Activated naive CD4-positive, alpha-beta T cell treated with anti-CD3 and anti-CD28 coated beads, Interleukin-2, amount 10 ng/mL, durations not matched to agents 7 days and 5 days (primary cell): ENCODE measurements around the gene USP35.

ENCODE experiments used
- CTCF ChIA-PET: fragments of 350-600 bp; sonication (Branson Sonifier 250); formaldehyde crosslinking; loops from one replicate; lab custom pipeline; 2021; ENCODE audit warnings: antibody characterized with exemption; lab: Charles Lee
- DNase-seq: peaks from one replicate; pipeline ENCODE4 v3.0.0-alpha.2; 2020
- H3K27ac Mint-ChIP-seq: one replicate; pipeline ENCODE4 v1.8.0; 2021; ENCODE audit warnings: mild to moderate bottlenecking, moderate library complexity, mixed read lengths
- H3K27me3 Mint-ChIP-seq: one replicate; pipeline ENCODE4 v1.8.0; 2021; ENCODE audit warnings: mild to moderate bottlenecking, mixed read lengths
- H3K36me3 Mint-ChIP-seq: one replicate; pipeline ENCODE4 v1.8.0; 2021; ENCODE audit warnings: mixed read lengths
- H3K4me1 Mint-ChIP-seq: one replicate; pipeline ENCODE4 v1.8.0; 2021; ENCODE audit warnings: mixed read lengths
- H3K4me3 Mint-ChIP-seq: one replicate; pipeline ENCODE4 v1.8.0; 2021; ENCODE audit warnings: mild to moderate bottlenecking, moderate library complexity, mixed read lengths
- H3K9me3 Mint-ChIP-seq: one replicate; pipeline ENCODE4 v1.8.0; 2021; ENCODE audit warnings: mixed read lengths

USP35 gene

DNA sequence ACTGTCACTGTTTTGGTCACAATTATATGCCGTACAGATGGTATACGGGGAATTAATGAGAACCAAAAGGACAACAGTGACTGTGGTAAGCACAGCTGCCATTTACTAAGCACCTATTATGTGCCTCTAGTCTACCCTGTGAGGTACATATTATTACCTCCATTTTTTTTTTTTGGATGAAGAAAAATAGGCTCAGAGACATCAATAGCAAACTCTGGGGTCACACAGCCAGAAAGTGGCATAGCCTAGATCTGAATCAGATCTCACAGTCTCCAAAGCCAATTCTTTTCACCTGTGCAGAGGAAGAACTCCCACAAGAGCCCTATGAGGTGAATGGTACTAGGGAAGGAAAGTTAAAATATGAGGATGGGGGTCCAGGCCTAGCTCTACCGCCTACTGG lies 68.9 kb downstream of the USP35 start:
- Mint-ChIP-seq H3K9me3 (no peaks in the 10 kb centered on the region), H3K4me1 (no peaks in the 10 kb centered on the region), H3K36me3 (peaks cover 1% of the 10 kb centered on the region)

GRCh38 chr11:78259777-78260487 lies 71.2 kb downstream of the USP35 start:
- Mint-ChIP-seq H3K4me1 (no peaks in the 10 kb centered on the region), H3K27ac (no peak overlapping the region), H3K9me3 (no peaks in the 10 kb centered on the region), H3K36me3 (peaks cover 1% of the 10 kb centered on the region), H3K27me3 (no peaks in the 10 kb centered on the region), H3K4me3 (no peak overlapping the region)
- CTCF ChIA-PET = no interaction called here
- no peak for DNase-seq

More for the DNA sequence above, 68.9 kb downstream of the USP35 start:
- DNase-seq = no peak
- Mint-ChIP-seq H3K27me3 (no peaks in the 10 kb centered on the region), H3K4me3 (no peak overlapping the region), H3K27ac (no peak overlapping the region)
- CTCF ChIA-PET = interaction anchor here (0.8 kb wide), 1 partner anchor 11 kb away, joined by 4 read pairs; no protein-coding TSS in a partner anchor

GRCh38 chr11:78261367-78261766 lies 72.6 kb downstream of the USP35 start:
- DNase-seq = no peak
- Mint-ChIP-seq H3K9me3 (no peaks in the 10 kb centered on the region), H3K4me1 (no peaks in the 10 kb centered on the region), H3K27ac (no peak overlapping the region), H3K4me3 (no peak overlapping the region), H3K27me3 (no peaks in the 10 kb centered on the region), H3K36me3 (no peaks in the 10 kb centered on the region)
- CTCF ChIA-PET = interaction anchor here (0.9 to 1.0 kb wide), 2 partner anchors 12 to 123 kb away, joined by 3 read pairs; no protein-coding TSS in a partner anchor

DNA sequence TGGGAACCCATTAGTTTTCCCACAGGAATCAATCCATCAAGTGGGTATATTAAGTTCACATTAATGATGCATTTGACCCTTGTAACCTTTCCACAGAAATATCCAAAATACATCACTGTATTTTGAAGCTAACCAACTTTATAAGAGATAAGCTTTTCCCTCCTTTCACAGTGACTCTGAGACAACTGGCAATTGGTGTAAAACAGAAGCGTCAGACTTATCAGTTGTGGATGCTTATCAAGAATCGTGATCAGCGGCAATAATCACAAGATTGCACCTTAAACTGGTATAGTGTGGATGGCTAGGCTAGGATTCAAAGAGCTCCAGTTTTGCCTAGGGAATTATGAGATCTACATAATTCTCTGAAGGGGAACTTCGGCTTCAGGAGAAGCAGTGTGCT lies 73.1 kb downstream of the USP35 start:
- Mint-ChIP-seq H3K9me3 (no peaks in the 10 kb centered on the region), H3K4me1 (no peaks in the 10 kb centered on the region), H3K27ac (no peak overlapping the region), H3K36me3 (no peaks in the 10 kb centered on the region), H3K27me3 (no peaks in the 10 kb centered on the region), H3K4me3 (no peak overlapping the region)
- CTCF ChIA-PET = interaction anchor here (0.9 kb wide), 1 partner anchor 123 kb away, joined by 3 read pairs; no protein-coding TSS in a partner anchor
- DNase-seq = no peak

GRCh38 chr11:78262238-78262637 lies 73.5 kb downstream of the USP35 start:
- H3K4me3 Mint-ChIP-seq = no peak overlapping the region
- no peaks in the 10 kb centered on the region for H3K36me3 Mint-ChIP-seq
- no peak for DNase-seq
- CTCF ChIA-PET = interaction anchor here (0.9 kb wide), 1 partner anchor 122 kb away, joined by 3 read pairs; no protein-coding TSS in a partner anchor
- no peak overlapping the region for H3K27ac Mint-ChIP-seq
- H3K27me3 Mint-ChIP-seq = no peaks in the 10 kb centered on the region
- H3K4me1 Mint-ChIP-seq = no peaks in the 10 kb centered on the region
- no peaks in the 10 kb centered on the region for H3K9me3 Mint-ChIP-seq

GRCh38 chr11:78262691-78263090 lies 74.0 kb downstream of the USP35 start:
- H3K36me3 Mint-ChIP-seq = no peaks in the 10 kb centered on the region
- CTCF ChIA-PET = no interaction called here
- DNase-seq = no peak

More at GRCh38 chr11:78262691-78263090, 74.0 kb downstream of the USP35 start:
- H3K4me1 Mint-ChIP-seq = no peaks in the 10 kb centered on the region
- no peak overlapping the region for H3K4me3 Mint-ChIP-seq
- no peak overlapping the region for H3K27ac Mint-ChIP-seq
- H3K9me3 Mint-ChIP-seq = no peaks in the 10 kb centered on the region
- H3K27me3 Mint-ChIP-seq = no peaks in the 10 kb centered on the region
